Hepatocyte (in vitro differentiated cells): Measurements from ENCODE around the gene ATP8B4. TPM values are rescaled to one million over a fixed set of nuclear protein-coding genes. Genes with fewer than 3 reads are reported as not detected.

Experiments used
- DNase-seq: peaks from one replicate; pipeline ENCODE4 v3.0.0-alpha.2; 2016; ENCODE audit warnings: low spot score
- H2AFZ ChIP-seq: fragments of 200-600 bp; sonication (generic); 2 replicates; pipeline ENCODE4 v1.6.0; 2016; ENCODE audit warnings: antibody characterized with exemption, mild to moderate bottlenecking
- H3K27ac ChIP-seq: fragments of 200-600 bp; sonication (generic); 2 replicates; pipeline ENCODE4 v1.5.1; 2016; ENCODE audit warnings: mild to moderate bottlenecking
- H3K27me3 ChIP-seq: fragments of 200-600 bp; sonication (generic); 2 replicates; pipeline ENCODE4 v1.6.1; 2016
- H3K36me3 ChIP-seq: fragments of 200-600 bp; sonication (generic); replicated peaks from 2 replicates; pipeline ENCODE4 v1.5.1; 2016; ENCODE audit warnings: low read depth; ENCODE audit not compliant: insufficient read depth
- H3K4me1 ChIP-seq: fragments of 200-600 bp; sonication (generic); 2 replicates; pipeline ENCODE4 v1.5.1; 2016; ENCODE audit warnings: mild to moderate bottlenecking, moderate library complexity; ENCODE audit not compliant: insufficient read depth
- H3K4me2 ChIP-seq: fragments of 200-600 bp; sonication (generic); 2 replicates; pipeline ENCODE4 v1.6.0; 2016
- H3K4me3 ChIP-seq: fragments of 200-600 bp; sonication (generic); 2 replicates; pipeline ENCODE4 v1.5.1; 2016; ENCODE audit warnings: mild to moderate bottlenecking
- H3K79me2 ChIP-seq: fragments of 200-600 bp; sonication (generic); 2 replicates; pipeline ENCODE4 v1.6.0; 2017; ENCODE audit warnings: mild to moderate bottlenecking
- H3K9me2 ChIP-seq: fragments of 200-600 bp; sonication (generic); replicated peaks from 2 replicates; pipeline ENCODE4 v1.6.0; 2017; ENCODE audit warnings: mild to moderate bottlenecking; ENCODE audit not compliant: insufficient read depth
- H3K9me3 ChIP-seq: fragments of 200-600 bp; sonication (generic); 2 replicates; pipeline ENCODE4 v1.5.1; 2016; ENCODE audit warnings: low read depth, mild to moderate bottlenecking
- H4K20me1 ChIP-seq: fragments of 200-600 bp; sonication (generic); 2 replicates; pipeline ENCODE4 v1.6.0; 2016; ENCODE audit warnings: mild to moderate bottlenecking; ENCODE audit not compliant: insufficient read depth, poor library complexity, severe bottlenecking
- EZH2 ChIP-seq: fragments of 200-600 bp; sonication (generic); IDR thresholded peaks from 2 replicates; pipeline ENCODE4 v1.6.1; 2016; ENCODE audit warnings: antibody characterized with exemption, mild to moderate bottlenecking, borderline replicate concordance
- EZH2phosphoT487 ChIP-seq: fragments of 200-600 bp; sonication (generic); IDR thresholded peaks from one replicate; pipeline ENCODE4 v1.6.1; 2018; ENCODE audit warnings: antibody characterized with exemption, mild to moderate bottlenecking, low read depth, moderate library complexity; ENCODE audit not compliant: unreplicated experiment, severe bottlenecking
- WGBS: methylation state at CpG from one replicate; pipeline ENCODE4 v1.1.6; 2016; ENCODE audit warnings: low lambda C conversion rate; ENCODE audit errors: missing lambda C conversion rate; 5-methylcytosine and 5-hydroxymethylcytosine counted together
- polyA plus RNA-seq: library from polyadenylated mRNA; unstranded; fragments of >200 nt; fragmentation: Nextera tagmentation; extraction: Ambion mirVana; gene quantifications from 2 replicates; pipeline ENCODE4 v1.2.1, GENCODE V29; 2016
- total RNA-seq: library from RNA; depleted of rRNA; stranded (reverse); fragments of >200 nt; gene quantifications from 2 replicates; pipeline ENCODE4 v1.2.3, GENCODE V29; 2014
- TF ChIP-seq, protein P1 (sequence below): fragments of 200-600 bp; sonication (generic); IDR thresholded peaks from 2 replicates; pipeline ENCODE4 v1.5.1; 2016; ENCODE audit warnings: antibody characterized with exemption, mild to moderate bottlenecking; ENCODE audit not compliant: poor library complexity

The ATP8B4 gene
- total and polyA plus RNA-seq, 2 experiments from 2014 or later, result 1.3 to 9.5 TPM

DNA sequence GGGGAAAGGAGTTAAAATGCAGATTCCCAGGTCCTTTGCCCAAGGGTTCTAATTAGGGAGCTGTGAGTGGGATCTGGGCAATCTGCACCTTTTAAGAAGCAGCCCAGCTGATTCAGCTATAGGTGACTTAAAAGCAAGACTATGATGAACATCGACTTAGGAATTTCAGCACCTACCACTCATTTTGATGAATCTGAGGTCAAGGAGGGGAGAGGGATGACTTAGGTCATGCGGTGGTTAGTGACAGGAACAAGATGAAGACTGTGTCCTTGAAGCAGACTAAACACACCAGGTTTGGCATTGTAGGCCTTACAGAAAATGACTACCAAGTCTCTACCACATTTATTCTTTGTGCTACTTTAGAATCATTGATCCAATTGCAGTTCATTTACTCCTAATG lies 301.9 kb downstream of the ATP8B4 start:
- Histone ChIP-seq H2AFZ (no peak overlapping the region), H3K4me2 (no peak overlapping the region), H3K36me3 (no peaks in the 10 kb centered on the region), H3K9me2 (no peaks in the 10 kb centered on the region), H3K79me2 (no peaks in the 10 kb centered on the region), H3K4me3 (no peak overlapping the region), H3K27ac (no peak overlapping the region), H3K9me3 (no peaks in the 10 kb centered on the region), H3K4me1 (peaks cover 5% of the 10 kb centered on the region), H4K20me1 (no peaks in the 10 kb centered on the region), H3K27me3 (no peaks in the 10 kb centered on the region)
- DNase-seq, result no peak
- WGBS, result 87% methylated on average over 2 of the region's 2 CpGs
- TF ChIP-seq EZH2phosphoT487, result no peak
- TF ChIP-seq, protein P1, sequence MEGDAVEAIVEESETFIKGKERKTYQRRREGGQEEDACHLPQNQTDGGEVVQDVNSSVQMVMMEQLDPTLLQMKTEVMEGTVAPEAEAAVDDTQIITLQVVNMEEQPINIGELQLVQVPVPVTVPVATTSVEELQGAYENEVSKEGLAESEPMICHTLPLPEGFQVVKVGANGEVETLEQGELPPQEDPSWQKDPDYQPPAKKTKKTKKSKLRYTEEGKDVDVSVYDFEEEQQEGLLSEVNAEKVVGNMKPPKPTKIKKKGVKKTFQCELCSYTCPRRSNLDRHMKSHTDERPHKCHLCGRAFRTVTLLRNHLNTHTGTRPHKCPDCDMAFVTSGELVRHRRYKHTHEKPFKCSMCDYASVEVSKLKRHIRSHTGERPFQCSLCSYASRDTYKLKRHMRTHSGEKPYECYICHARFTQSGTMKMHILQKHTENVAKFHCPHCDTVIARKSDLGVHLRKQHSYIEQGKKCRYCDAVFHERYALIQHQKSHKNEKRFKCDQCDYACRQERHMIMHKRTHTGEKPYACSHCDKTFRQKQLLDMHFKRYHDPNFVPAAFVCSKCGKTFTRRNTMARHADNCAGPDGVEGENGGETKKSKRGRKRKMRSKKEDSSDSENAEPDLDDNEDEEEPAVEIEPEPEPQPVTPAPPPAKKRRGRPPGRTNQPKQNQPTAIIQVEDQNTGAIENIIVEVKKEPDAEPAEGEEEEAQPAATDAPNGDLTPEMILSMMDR, result no peak
- TF ChIP-seq EZH2, result no peak

DNA sequence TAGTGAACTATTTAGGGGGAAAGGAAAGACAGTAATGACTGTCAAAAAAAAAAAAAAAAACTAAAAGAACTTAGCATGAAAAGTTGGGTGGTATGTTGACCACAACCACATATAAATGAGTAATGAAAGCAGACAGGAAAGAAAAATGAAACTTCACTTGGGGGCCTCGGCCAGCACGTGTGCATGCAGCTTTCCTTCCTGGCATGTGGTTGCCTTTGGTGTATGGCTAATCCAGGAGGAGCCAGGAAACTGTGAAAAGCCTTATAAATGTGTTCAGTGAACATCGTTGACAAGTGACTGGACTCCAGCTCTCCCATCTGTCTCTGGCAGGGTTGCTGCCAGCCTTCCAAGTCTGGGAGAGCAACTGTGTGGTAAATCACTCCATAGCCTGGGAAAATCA lies 303.1 kb downstream of the ATP8B4 start:
- H2AFZ ChIP-seq, result no peak overlapping the region
- H3K9me3 ChIP-seq, result no peaks in the 10 kb centered on the region
- no peaks in the 10 kb centered on the region for H3K79me2 ChIP-seq
- WGBS, result 49% methylated on average over 3 of the region's 3 CpGs
- H3K27me3 ChIP-seq, result no peaks in the 10 kb centered on the region
- no peak overlapping the region for H3K4me2 ChIP-seq
- peak; percentile 11 for DNase-seq
- no peaks in the 10 kb centered on the region for H4K20me1 ChIP-seq
- H3K4me1 ChIP-seq, result peaks cover 5% of the 10 kb centered on the region
- H3K36me3 ChIP-seq, result no peaks in the 10 kb centered on the region
- TF ChIP-seq EZH2, result no peak
- no peak overlapping the region for H3K4me3 ChIP-seq
- no peak overlapping the region for H3K27ac ChIP-seq
- H3K9me2 ChIP-seq, result no peaks in the 10 kb centered on the region

DNA sequence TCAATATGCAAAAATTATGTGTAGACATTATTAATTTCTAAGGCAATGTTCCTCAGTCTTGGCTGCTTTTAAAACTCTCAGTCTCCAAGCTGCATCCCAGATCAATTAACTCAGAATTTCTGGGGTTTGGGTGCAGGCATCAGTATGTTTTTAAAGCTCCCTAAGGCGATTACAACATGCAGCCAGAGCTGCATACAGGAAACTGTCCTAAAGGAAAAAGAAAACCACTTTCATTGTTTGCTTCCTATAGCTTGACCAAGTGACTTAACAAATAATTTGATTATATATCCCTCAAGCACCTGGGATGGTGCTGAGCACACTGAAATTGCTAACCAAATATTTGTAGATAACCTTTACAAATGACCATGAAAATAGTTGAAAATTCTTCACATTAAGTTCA lies 303.5 kb downstream of the ATP8B4 start:
- Histone ChIP-seq H3K4me1 (peaks cover 7% of the 10 kb centered on the region), H3K36me3 (no peaks in the 10 kb centered on the region), H3K4me3 (no peak overlapping the region), H3K79me2 (no peaks in the 10 kb centered on the region), H3K9me2 (no peaks in the 10 kb centered on the region), H3K27ac (no peak overlapping the region), H4K20me1 (no peaks in the 10 kb centered on the region), H3K9me3 (no peaks in the 10 kb centered on the region), H3K27me3 (no peaks in the 10 kb centered on the region), H3K4me2 (no peak overlapping the region), H2AFZ (no peak overlapping the region)
- no peak for DNase-seq
- WGBS, result 59% methylated on average over 1 of the region's 1 CpG
- TF ChIP-seq EZH2, result no peak
- TF ChIP-seq, protein P1, result no peak
- TF ChIP-seq EZH2phosphoT487, result no peak

DNA sequence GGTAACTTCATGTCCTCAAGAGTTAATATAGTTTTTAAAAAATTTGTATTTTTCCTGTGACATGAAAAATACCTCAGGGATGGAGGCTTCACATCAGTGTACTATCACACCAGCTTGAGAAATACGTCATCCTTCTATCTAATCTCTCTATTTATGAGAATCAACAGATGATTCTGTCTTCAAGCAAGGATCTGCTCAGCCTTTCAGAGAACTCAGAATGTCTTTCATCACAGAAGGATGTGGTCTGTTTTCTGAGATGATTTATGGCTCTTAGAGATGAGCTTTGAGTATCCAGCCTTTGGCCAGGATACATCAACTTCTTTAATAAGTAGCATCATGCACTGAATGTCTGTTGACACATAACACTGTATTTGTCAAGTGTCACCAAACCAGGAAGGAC lies 304.3 kb downstream of the ATP8B4 start:
- no peaks in the 10 kb centered on the region for H3K79me2 ChIP-seq
- no peak overlapping the region for H3K4me2 ChIP-seq
- DNase-seq, result no peak
- no peaks in the 10 kb centered on the region for H3K9me2 ChIP-seq
- H2AFZ ChIP-seq, result no peak overlapping the region
- H3K27me3 ChIP-seq, result no peaks in the 10 kb centered on the region
- H3K4me3 ChIP-seq, result no peak overlapping the region
- no peaks in the 10 kb centered on the region for H3K9me3 ChIP-seq
- no peaks in the 10 kb centered on the region for H4K20me1 ChIP-seq
- WGBS, result 81% methylated on average over 1 of the region's 1 CpG
- TF ChIP-seq, protein P1, result no peak
- TF ChIP-seq EZH2phosphoT487 (no peak), EZH2 (no peak)
- peaks cover 8% of the 10 kb centered on the region for H3K4me1 ChIP-seq
- H3K27ac ChIP-seq, result no peak overlapping the region
- H3K36me3 ChIP-seq, result no peaks in the 10 kb centered on the region
